ENCODE results near the gene DPF3.

The DPF3 gene

DNA sequence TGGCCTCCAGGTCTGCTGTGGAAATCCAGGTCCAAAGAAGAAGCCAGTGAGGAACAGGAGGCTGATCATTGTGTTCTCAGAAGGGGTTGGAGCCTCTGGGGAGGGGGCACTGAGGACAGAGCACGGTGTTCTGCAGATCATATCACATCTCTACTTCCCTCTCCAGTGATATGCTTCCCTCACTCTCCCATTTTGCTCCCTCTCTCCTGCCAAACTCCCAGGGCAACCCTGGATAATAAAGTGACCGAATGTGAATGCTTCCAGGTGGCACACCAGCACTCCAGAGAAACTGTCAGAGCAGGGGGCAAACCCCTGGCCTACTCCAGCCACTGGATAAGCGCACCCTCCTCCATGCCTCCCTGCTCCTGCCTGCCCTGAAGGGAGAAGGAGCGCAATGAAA lies 57.8 kb downstream of the DPF3 start:
- TF ChIP-seq, protein P1, sequence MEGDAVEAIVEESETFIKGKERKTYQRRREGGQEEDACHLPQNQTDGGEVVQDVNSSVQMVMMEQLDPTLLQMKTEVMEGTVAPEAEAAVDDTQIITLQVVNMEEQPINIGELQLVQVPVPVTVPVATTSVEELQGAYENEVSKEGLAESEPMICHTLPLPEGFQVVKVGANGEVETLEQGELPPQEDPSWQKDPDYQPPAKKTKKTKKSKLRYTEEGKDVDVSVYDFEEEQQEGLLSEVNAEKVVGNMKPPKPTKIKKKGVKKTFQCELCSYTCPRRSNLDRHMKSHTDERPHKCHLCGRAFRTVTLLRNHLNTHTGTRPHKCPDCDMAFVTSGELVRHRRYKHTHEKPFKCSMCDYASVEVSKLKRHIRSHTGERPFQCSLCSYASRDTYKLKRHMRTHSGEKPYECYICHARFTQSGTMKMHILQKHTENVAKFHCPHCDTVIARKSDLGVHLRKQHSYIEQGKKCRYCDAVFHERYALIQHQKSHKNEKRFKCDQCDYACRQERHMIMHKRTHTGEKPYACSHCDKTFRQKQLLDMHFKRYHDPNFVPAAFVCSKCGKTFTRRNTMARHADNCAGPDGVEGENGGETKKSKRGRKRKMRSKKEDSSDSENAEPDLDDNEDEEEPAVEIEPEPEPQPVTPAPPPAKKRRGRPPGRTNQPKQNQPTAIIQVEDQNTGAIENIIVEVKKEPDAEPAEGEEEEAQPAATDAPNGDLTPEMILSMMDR (IDR thresholded peaks at IDR 0.05; ENCODE audit: insufficient read depth, low read length, poor library complexity, severe bottlenecking): no peak
- no peak for DNase-seq (ENCODE audit: extremely low read depth, insufficient read length)
- H3K4me3 ChIP-seq (replicated peaks; ENCODE audit: low read depth, low read length): no peak overlapping the region
- H3K36me3 ChIP-seq (ENCODE audit: control insufficient read depth, insufficient read depth, low read length): no peaks in the 10 kb centered on the region
- H3K27me3 ChIP-seq (replicated peaks; ENCODE audit: control insufficient read depth, insufficient read depth, low read length): no peaks in the 10 kb centered on the region

GRCh38 chr14:72833174-72833573 lies 60.7 kb downstream of the DPF3 start:
- DNase-seq (ENCODE audit: extremely low read depth, insufficient read length): no peak
- no peaks in the 10 kb centered on the region for H3K36me3 ChIP-seq (ENCODE audit: control insufficient read depth, insufficient read depth, low read length)
- no peaks in the 10 kb centered on the region for H3K27me3 ChIP-seq (replicated peaks; ENCODE audit: control insufficient read depth, insufficient read depth, low read length)
- no peak overlapping the region for H3K4me3 ChIP-seq (replicated peaks; ENCODE audit: low read depth, low read length)
- TF ChIP-seq, protein P1 (IDR thresholded peaks at IDR 0.05; ENCODE audit: insufficient read depth, low read length, poor library complexity, severe bottlenecking): no peak

GRCh38 chr14:72830786-72831594 lies 62.9 kb downstream of the DPF3 start:
- no peak overlapping the region for H3K4me3 ChIP-seq (replicated peaks; ENCODE audit: low read depth, low read length)

DNA sequence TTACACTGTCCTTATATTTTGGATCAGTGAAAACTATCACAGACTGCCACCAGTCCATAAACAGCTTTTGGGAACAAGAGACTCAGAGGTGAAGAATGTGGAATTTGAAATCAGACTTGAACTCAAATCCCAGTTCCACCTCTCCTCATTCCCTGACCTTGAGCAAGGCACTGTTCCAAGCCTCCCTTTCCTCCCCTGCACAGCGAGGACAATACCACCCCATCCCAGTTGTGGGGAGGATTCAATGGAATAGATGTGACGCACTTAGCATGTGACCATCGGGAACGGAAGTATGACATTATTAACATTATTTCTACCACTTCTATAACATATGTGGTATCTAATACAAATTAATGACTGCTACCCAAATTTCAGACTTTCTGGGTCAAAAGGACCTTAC lies 63.5 kb downstream of the DPF3 start:
- TF ChIP-seq, protein P1 (IDR thresholded peaks at IDR 0.05; ENCODE audit: insufficient read depth, low read length, poor library complexity, severe bottlenecking): no peak
- Histone ChIP-seq H3K27me3 (replicated peaks; ENCODE audit: control insufficient read depth, insufficient read depth, low read length) (no peaks in the 10 kb centered on the region), H3K4me3 (replicated peaks; ENCODE audit: low read depth, low read length) (no peak overlapping the region), H3K36me3 (ENCODE audit: control insufficient read depth, insufficient read depth, low read length) (no peaks in the 10 kb centered on the region)
- DNase-seq (ENCODE audit: extremely low read depth, insufficient read length): no peak

More at GRCh38 chr14:72830786-72831594, 62.9 kb downstream of the DPF3 start:
- Histone ChIP-seq H3K27me3 (replicated peaks; ENCODE audit: control insufficient read depth, insufficient read depth, low read length) (no peaks in the 10 kb centered on the region), H3K36me3 (ENCODE audit: control insufficient read depth, insufficient read depth, low read length) (no peaks in the 10 kb centered on the region)
- TF ChIP-seq, protein P1 (IDR thresholded peaks at IDR 0.05; ENCODE audit: insufficient read depth, low read length, poor library complexity, severe bottlenecking): no peak
- DNase-seq (ENCODE audit: extremely low read depth, insufficient read length): no peak

GRCh38 chr14:72828604-72829003 lies 65.3 kb downstream of the DPF3 start:
- no peak for DNase-seq (ENCODE audit: extremely low read depth, insufficient read length)
- H3K4me3 ChIP-seq (replicated peaks; ENCODE audit: low read depth, low read length): no peak overlapping the region

More at GRCh38 chr14:72828604-72829003, 65.3 kb downstream of the DPF3 start:
- Histone ChIP-seq H3K27me3 (replicated peaks; ENCODE audit: control insufficient read depth, insufficient read depth, low read length) (no peaks in the 10 kb centered on the region), H3K36me3 (ENCODE audit: control insufficient read depth, insufficient read depth, low read length) (no peaks in the 10 kb centered on the region)
- TF ChIP-seq, protein P1 (IDR thresholded peaks at IDR 0.05; ENCODE audit: insufficient read depth, low read length, poor library complexity, severe bottlenecking): no peak
